ENCODE data around the gene SDHAF1. TPM values are rescaled to one million over a fixed set of nuclear protein-coding genes. Genes with fewer than 3 reads are reported as not detected.
A peak's percentile ranks its signal among the peaks of the same experiment; 100 is the strongest.

The SDHAF1 gene
- polyA plus RNA-seq, 1 of the 3 experiments (the other 2 are of a cell fraction) = 25.3 TPM

GRCh38 chr19:35986111-35986510 lies 8.9 kb upstream of the SDHAF1 start:
- H3K4me1 ChIP-seq (ENCODE audit: control insufficient read depth in 1 of 2, insufficient read depth in 2 of 2, low read depth in 1 of 2, low read length in 1 of 2) = no peaks in the 10 kb centered on the region
- H3K27me3 ChIP-seq (ENCODE audit: insufficient read depth) = peaks cover 7% of the 10 kb centered on the region; the same call in 1 of the 2 replicates
- H2AFZ ChIP-seq (ENCODE audit: low read depth) = no peak overlapping the region
- H3K9ac ChIP-seq = no peak overlapping the region
- ChIA-PET POLR2A (no interaction called here), CTCF (interaction anchor here (1.8 kb wide), 1 partner anchor 17 kb away, joined by 4 read pairs; no protein-coding TSS in a partner anchor)
- no peaks in the 10 kb centered on the region for H3K9me2 ChIP-seq
- 80% methylated on average over 1 of the region's 5 CpGs for WGBS (ENCODE audit: low lambda C conversion rate)
- no peaks in the 10 kb centered on the region for H3K9me3 ChIP-seq
- H4K20me1 ChIP-seq (ENCODE audit: insufficient read depth) = no peaks in the 10 kb centered on the region
- DNase-seq = no peak
- no peaks in the 10 kb centered on the region for H3K36me3 ChIP-seq (replicated peaks in 1 of 2; ENCODE audit: control insufficient read depth in 1 of 2, insufficient read depth in 2 of 2, low read length in 1 of 2)
- no peaks in the 10 kb centered on the region for H3K79me2 ChIP-seq (ENCODE audit: insufficient read depth)
- H3F3A ChIP-seq (replicated peaks; ENCODE audit: insufficient read depth) = no peaks in the 10 kb centered on the region
- TF ChIP-seq RFX5 (IDR thresholded peaks at IDR 0.05; ENCODE audit: low read length) (no peak), CHD2 (IDR thresholded peaks at IDR 0.05; ENCODE audit: low read length, partially characterized antibody) (no peak), JUND (IDR thresholded peaks at IDR 0.05) (no peak), USF2 (IDR thresholded peaks at IDR 0.05; ENCODE audit: borderline replicate concordance, low read depth, low read length) (no peak), SIN3A (IDR thresholded peaks at IDR 0.05; ENCODE audit: borderline replicate concordance, low read depth, low read length) (no peak), SMC3 (IDR thresholded peaks at IDR 0.05; ENCODE audit: low read depth, low read length) (no peak), FOXJ3 (CRISPR knock-in tag; IDR thresholded peaks at IDR 0.05) (no peak), REST (IDR thresholded peaks at IDR 0.05; ENCODE audit: low read depth, low read length) (no peak), EZH2phosphoT487 (IDR thresholded peaks at IDR 0.05; ENCODE audit: borderline replicate concordance, low read depth) (no peak), RAD21 (IDR thresholded peaks at IDR 0.05; ENCODE audit: low read length) (no peak)
- H3K4me3 ChIP-seq (ENCODE audit: low read depth in 2 of 2, low read length in 1 of 2) = no peak overlapping the region
- H3K27ac ChIP-seq (ENCODE audit: low read depth in 2 of 2, low read length in 1 of 2) = no peak overlapping the region
- H3K4me2 ChIP-seq = no peak overlapping the region

GRCh38 chr19:35986664-35987570 lies 8.1 kb upstream of the SDHAF1 start:
- Histone ChIP-seq H3F3A (replicated peaks; ENCODE audit: insufficient read depth) (no peaks in the 10 kb centered on the region), H3K9me2 (no peaks in the 10 kb centered on the region), H3K36me3 (replicated peaks in 1 of 2; ENCODE audit: control insufficient read depth in 1 of 2, insufficient read depth in 2 of 2, low read length in 1 of 2) (no peaks in the 10 kb centered on the region), H3K4me1 (ENCODE audit: control insufficient read depth in 1 of 2, insufficient read depth in 2 of 2, low read depth in 1 of 2, low read length in 1 of 2) (no peaks in the 10 kb centered on the region), H3K27ac (ENCODE audit: low read depth in 2 of 2, low read length in 1 of 2) (no peak overlapping the region), H3K9ac (no peak overlapping the region), H3K4me2 (peak overlapping the region; percentile 78; the same call in 1 of the 2 replicates), H3K79me2 (ENCODE audit: insufficient read depth) (no peaks in the 10 kb centered on the region), H3K4me3 (ENCODE audit: low read depth in 2 of 2, low read length in 1 of 2) (peak overlapping the region; percentile 28 to 48), H3K9me3 (no peaks in the 10 kb centered on the region), H2AFZ (ENCODE audit: low read depth) (no peak overlapping the region), H3K27me3 (ENCODE audit: insufficient read depth) (peaks cover 7% of the 10 kb centered on the region; the same call in 1 of the 2 replicates), H4K20me1 (ENCODE audit: insufficient read depth) (no peaks in the 10 kb centered on the region)
- WGBS (ENCODE audit: low lambda C conversion rate) = 14% methylated on average over 52 of the region's 54 CpGs
- CTCF ChIA-PET = interaction anchor here (0.6 to 1.8 kb wide), 5 partner anchors 18 to 258 kb away, joined by 3 to 4 read pairs (median 3); no protein-coding TSS in a partner anchor
- DNase-seq = peak; percentile 90
- POLR2A ChIA-PET = no interaction called here
- TF ChIP-seq MXI1 (IDR thresholded peaks at IDR 0.05; ENCODE audit: low read depth, low read length) (peak; percentile 86), TEAD4 (IDR thresholded peaks at IDR 0.05; ENCODE audit: borderline replicate concordance, insufficient read depth) (no peak), NRF1 (IDR thresholded peaks at IDR 0.05; ENCODE audit: low read depth, low read length) (peak; percentile 8; the same call in 1 of the 2 replicates), SMC3 (IDR thresholded peaks at IDR 0.05; ENCODE audit: low read depth, low read length) (no peak), TAF1 (IDR thresholded peaks at IDR 0.05; ENCODE audit: borderline replicate concordance, low read depth, low read length) (no peak), JUND (IDR thresholded peaks at IDR 0.05) (no peak), PBX3 (IDR thresholded peaks at IDR 0.05) (no peak)
